HG02588 (cell line): ENCODE measurements around the gene SRP68.
"Not testable (repeated sequence)": the region's sequence is repeated elsewhere in the genome, so short reads cannot be mapped to it uniquely, and the experiment has no call there.

Experiments used
- ATAC-seq: cut with Tn5 transposase; IDR thresholded peaks from one replicate; pipeline ENCODE4 v1.9.1; 2021; ENCODE audit warnings: mild to moderate bottlenecking, moderate library complexity; ENCODE audit not compliant: unreplicated experiment

Gene SRP68

GRCh38 chr17:76077584-76078110 is 5.3 kb upstream of the SRP68 start:
- no peak for ATAC-seq

DNA sequence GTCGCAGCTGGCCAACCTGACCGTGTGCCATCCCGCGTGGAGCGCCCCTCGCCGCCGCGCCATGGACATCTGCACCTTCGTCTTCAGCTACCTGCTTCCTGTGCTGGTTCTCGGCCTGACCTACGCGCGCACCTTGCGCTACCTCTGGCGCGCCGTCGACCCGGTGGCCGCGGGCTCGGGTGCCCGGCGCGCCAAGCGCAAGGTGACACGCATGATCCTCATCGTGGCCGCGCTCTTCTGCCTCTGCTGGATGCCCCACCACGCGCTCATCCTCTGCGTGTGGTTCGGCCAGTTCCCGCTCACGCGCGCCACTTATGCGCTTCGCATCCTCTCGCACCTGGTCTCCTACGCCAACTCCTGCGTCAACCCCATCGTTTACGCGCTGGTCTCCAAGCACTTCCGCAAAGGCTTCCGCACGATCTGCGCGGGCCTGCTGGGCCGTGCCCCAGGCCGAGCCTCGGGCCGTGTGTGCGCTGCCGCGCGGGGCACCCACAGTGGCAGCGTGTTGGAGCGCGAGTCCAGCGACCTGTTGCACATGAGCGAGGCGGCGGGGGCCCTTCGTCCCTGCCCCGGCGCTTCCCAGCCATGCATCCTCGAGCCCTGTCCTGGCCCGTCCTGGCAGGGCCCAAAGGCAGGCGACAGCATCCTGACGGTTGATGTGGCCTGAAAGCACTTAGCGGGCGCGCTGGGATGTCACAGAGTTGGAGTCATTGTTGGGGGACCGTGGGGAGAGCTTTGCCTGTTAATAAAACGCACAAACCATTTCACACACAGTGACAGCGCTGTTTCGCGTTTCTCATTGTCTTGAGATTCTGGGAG is 4.7 kb upstream of the SRP68 start:
- no peak for ATAC-seq

DNA sequence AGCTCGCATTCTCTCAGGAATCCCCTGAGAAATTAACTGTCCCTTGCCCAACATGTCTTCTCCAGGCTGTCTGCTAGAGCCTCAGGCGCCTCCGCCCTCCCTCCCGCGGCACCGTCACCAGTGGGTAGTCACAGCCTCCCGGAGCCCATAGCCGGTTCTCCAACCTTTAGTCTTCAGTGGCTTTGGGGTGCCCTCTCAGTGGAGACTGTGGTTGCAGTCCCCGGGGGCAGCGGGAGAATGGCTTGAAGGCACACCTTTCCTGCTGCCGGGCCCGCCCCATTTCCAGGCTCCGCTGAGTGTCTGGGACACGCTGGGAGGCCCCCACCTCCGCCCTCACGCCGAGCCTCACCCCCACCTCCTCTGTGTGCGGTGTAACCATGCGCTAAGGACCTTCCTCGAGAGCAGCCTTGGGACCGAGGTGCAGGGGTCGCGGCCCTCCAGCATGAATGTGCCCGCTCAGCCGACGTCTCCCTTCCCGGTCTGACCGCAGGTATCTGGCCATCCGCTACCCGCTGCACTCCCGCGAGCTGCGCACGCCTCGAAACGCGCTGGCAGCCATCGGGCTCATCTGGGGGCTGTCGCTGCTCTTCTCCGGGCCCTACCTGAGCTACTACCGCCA is 3.9 kb upstream of the SRP68 start:
- ATAC-seq: no peak

- no peak for ATAC-seq
These were observed 3.2 kb upstream of the SRP68 start for GRCh38 chr17:76075364-76076145.

DNA sequence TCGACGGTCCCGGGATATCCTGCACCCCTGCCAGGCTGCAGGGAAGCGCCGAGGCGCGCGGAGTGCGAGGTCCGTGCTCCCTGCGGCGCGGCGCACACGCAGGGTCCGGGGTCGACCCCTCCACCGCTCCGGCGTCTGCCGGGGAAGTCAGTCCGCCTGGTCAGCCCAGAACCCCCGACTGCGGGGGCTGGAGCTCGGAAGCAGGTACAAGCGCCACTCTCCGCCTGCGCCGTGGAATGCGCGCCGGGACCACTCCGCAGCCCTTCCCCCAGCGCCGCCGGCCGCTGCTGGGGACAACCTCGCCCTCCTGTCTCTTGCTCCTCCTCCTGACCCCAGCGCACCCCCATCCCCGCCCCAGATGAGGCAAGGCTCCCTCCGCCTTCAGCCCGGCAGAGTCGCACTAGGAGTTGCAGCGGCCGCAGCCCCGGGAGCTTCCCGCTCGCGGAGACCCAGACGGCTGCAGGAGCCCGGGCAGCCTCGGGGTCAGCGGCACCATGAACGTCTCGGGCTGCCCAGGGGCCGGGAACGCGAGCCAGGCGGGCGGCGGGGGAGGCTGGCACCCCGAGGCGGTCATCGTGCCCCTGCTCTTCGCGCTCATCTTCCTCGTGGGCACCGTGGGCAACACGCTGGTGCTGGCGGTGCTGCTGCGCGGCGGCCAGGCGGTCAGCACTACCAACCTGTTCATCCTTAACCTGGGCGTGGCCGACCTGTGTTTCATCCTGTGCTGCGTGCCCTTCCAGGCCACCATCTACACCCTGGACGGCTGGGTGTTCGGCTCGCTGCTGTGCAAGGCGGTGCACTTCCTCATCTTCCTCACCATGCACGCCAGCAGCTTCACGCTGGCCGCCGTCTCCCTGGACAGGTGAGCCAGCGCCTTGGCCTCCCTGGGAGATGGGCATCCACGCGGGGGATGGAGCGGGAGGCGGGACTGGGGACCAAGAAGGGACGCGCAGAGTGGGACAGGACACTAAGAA is 2.4 kb upstream of the SRP68 start, which contains the start of gene GALR2:
Gene GALR2, plus strand, starts transcription at position 392 of the 974 bp plus-strand sequence. Its CDS starts 103 bp downstream, at position 495.
- no peak for ATAC-seq

- ATAC-seq: no peak
These were observed 678 bp downstream of the SRP68 start for GRCh38 chr17:76071531-76072147.

- ATAC-seq: no peak
These were observed 6.5 kb downstream of the SRP68 start for GRCh38 chr17:76065775-76066174.

GRCh38 chr17:76063875-76064546 is 8.3 kb downstream of the SRP68 start:
- no peak for ATAC-seq

DNA sequence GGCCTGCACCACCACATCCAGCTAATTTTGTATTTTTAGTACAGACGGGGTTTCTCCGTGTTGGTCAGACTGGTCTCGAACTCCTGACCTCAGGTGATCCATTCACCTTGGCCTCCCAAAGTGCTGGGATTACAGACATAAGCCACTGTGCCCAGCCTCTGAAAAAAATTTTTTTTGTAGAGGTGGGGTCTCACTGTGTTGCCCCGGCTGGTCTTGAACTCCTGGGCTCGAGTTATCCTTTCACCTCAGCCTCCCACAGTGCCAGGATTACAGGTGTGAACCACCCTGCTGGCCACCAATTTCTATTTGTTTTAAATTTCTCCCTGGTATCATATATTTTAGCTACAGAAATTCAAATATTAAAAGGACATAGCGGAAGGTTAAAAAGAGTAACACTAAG is 14.1 kb downstream of the SRP68 start:
- not testable (repeated sequence) for ATAC-seq

GRCh38 chr17:76056882-76057281 is 15.4 kb downstream of the SRP68 start:
- ATAC-seq: no peak

GRCh38 chr17:76054112-76054476 is 18.2 kb downstream of the SRP68 start:
- ATAC-seq: no peak

GRCh38 chr17:76053246-76054111 is 18.8 kb downstream of the SRP68 start:
- ATAC-seq: no peak

DNA sequence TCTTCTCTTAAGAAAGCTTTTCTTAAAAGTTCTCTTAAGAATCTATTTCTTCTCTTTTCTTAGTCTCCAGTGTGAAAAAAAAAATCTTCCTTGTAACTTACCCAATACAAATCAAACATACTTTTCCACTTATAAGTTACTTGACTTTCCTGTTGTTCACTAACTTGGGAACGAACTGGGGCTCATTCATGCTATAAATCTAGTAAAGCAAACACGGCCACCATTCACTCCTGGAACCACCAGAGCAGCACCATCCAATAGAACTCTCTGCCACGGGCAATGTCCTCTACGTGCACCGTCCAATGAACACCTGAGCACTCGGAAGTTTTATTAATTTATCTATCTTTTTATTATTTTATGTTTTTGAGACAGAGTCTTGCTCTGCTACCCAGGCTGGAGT is 20.8 kb downstream of the SRP68 start:
- ATAC-seq: no peak

DNA sequence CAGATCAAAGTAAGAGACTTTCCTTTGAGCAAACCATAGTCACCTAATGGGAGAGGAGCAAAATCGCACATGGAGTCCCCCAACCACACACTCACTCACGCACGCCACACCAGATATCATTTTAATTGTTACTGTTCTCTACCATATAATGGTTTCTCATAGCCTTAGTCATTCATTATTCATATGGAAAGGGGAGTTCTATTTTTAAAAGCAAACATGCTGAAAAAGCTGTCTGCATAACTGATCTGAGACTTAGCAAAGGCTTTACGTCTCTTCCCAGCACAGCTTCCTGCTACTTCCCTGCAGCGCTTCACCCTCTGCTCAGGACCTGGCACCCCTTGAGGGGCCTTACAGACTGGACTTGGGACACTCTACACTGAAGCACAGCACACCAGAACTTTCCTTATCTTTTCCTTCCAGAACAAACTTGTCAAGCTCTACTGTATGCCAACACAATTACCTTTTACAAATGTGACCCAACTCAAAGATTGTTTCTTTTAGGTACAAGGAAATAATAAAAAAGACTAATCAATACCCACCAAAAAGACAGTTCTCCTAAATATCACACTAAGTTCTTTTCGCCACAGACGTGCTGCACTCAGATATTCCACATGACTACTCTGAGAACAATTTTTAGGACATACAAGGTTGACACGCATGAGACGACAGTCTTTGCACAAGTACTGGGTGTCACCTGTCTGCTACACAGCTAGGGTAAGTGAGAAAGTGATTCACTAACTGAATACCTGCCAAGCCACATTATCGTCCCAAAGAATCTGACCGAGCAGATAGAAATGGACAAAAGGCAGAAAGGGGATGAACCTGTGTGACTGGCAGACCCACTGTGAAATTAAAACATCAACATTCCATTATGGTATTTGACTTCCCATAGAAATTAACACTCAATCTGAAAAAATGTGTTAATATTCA is 21.5 kb downstream of the SRP68 start:
- no peak for ATAC-seq

DNA sequence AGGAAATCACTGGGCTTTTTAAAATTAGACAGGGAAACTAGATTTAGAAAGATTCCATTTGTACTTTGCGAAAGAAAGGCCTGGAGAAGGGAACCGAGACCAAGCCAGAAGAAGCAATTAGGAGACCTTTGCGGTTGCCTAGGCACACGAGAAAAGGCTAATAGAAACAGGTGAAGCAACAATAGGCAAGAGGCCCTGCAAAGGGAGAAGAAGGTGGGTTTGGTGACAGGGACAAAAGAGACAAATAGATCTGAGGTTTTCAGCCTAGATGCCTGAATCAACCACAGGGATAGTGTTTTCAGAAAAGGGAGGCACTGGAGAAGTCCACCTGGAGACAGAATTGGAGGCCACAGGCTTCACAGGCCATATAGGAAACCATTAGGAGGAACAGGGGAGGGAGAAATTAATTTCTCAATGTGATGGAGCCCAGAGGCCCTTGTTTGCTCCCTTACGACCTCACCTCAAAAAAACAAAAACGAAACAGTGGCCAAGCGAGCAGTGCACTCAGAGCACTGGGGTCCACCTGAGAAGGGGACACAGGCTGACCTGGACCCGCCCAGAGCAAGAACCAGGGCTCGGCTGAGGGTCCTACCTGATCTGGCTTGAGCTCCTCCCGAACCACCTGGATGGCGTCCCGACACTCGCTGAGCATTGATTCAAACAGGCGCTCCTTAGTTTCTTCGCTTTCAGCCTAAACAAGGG is 22.3 kb downstream of the SRP68 start:
- no peak for ATAC-seq

DNA sequence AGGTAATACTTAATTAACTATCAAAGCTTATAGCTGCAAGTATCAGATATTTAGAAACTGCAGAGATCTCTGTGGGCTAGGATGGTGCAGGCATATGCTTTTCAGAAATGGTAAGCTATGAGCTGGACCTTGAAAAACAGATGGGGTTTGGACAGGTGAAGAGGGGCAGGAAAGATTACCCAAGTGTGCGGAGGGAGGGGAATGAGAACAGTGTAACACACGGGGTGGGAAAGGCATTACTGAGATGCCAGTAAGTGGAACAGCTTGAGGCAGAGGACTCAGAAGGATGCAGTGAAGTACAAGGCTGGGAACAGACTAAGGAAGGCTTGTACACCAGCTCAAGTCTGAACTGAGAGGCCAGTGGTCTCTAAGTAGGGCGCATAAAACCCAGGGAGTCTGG is 23.1 kb downstream of the SRP68 start:
- ATAC-seq: no peak

- ATAC-seq: no peak
These were observed 23.6 kb downstream of the SRP68 start for GRCh38 chr17:76048711-76049110.
